GM12891 (cell line): ENCODE results near the gene MIPOL1.

Experiments
- POLR2A ChIP-seq: IDR thresholded peaks from 2 replicates; pipeline ENCODE4 v1.6.1; 2011; ENCODE audit warnings: low read depth, low read length, control low read depth
- POLR2AphosphoS5 ChIP-seq: IDR thresholded peaks from 2 replicates; pipeline ENCODE4 v1.6.1; 2011; ENCODE audit warnings: low read depth, low read length, control low read depth

- TF ChIP-seq POLR2AphosphoS5 (no peak), POLR2A (no peak)
Measured at GRCh38 chr14:37170993-37171392, 26.7 kb upstream of the MIPOL1 start.
